Measurements from ENCODE around the gene ECPAS.

Gene ECPAS

GRCh38 chr9:111440226-111440625, 44.0 kb downstream of the ECPAS start:
- Histone ChIP-seq H3K9ac (ENCODE audit: low read length) (no peak overlapping the region), H3K27me3 (replicated peaks; ENCODE audit: control insufficient read depth, insufficient read depth, low read length) (no peaks in the 10 kb centered on the region), H3K4me1 (ENCODE audit: control insufficient read depth, insufficient read depth, low read length) (peaks cover 30% of the 10 kb centered on the region), H3K9me3 (ENCODE audit: control insufficient read depth, low read length) (no peaks in the 10 kb centered on the region), H3K4me3 (ENCODE audit: low read length) (no peak overlapping the region), H3K36me3 (ENCODE audit: control insufficient read depth, insufficient read depth, low read length, severe bottlenecking) (peaks cover 75% of the 10 kb centered on the region)
- DNase-seq (ENCODE audit: low read depth), result no peak

DNA sequence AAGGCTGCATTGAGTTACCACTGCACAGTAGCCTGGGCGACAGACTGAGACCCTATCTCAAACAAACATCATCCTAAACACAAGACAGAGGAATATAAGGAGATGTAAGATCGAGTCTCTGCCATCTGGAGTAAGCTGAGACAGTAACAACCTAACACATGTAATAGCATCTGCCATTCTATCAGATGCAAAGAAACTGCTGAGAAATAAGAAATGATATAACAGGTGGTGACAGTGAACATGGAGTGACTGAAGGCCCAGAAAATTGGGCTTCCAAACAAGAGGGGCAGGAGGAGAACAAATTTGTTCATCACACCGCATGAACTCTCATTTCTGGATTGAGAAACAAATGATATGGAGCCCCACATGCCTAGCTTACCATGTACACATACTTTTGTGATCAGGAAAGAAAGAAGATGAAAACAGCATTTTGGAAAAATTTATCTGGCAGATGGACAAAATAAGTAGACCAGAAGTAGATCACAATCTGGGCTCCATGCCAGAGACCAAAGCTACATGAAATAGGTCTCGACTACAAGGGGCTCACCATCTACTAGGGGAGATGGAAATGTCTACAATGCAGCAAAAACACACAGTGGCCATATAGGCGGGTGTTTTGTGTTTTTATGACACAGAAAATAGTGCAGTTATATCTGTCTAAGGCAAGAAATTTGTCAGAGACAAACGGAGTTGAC, 45.5 kb downstream of the ECPAS start:
- Histone ChIP-seq H3K4me1 (ENCODE audit: control insufficient read depth, insufficient read depth, low read length) (peaks cover 30% of the 10 kb centered on the region), H3K9ac (ENCODE audit: low read length) (no peak overlapping the region), H3K4me3 (ENCODE audit: low read length) (no peak overlapping the region), H3K9me3 (ENCODE audit: control insufficient read depth, low read length) (no peaks in the 10 kb centered on the region), H3K36me3 (ENCODE audit: control insufficient read depth, insufficient read depth, low read length, severe bottlenecking) (peaks cover 69% of the 10 kb centered on the region), H3K27me3 (replicated peaks; ENCODE audit: control insufficient read depth, insufficient read depth, low read length) (no peaks in the 10 kb centered on the region)
- peak; percentile 58 for DNase-seq (ENCODE audit: low read depth)

DNA sequence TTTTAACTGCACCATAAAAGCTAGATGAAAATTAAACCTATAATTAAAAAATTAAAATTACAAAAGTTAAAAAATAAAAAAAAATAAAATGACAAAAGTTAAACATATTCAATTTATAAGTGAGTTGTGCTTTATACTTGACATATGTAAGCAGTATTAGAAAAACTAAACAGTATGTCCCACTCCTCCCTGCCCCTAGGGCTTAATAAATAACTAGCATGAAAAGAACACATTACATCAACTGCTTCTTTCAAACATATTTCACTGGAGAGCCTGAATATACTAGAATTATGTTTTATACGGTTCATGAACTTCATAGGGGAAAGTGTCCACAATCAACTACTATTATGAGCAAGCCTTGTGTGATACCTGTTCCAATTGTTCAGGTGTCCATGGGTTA, 47.6 kb downstream of the ECPAS start:
- Histone ChIP-seq H3K36me3 (ENCODE audit: control insufficient read depth, insufficient read depth, low read length, severe bottlenecking) (peaks cover 69% of the 10 kb centered on the region), H3K27me3 (replicated peaks; ENCODE audit: control insufficient read depth, insufficient read depth, low read length) (no peaks in the 10 kb centered on the region), H3K4me3 (ENCODE audit: low read length) (no peak overlapping the region), H3K9me3 (ENCODE audit: control insufficient read depth, low read length) (no peaks in the 10 kb centered on the region), H3K4me1 (ENCODE audit: control insufficient read depth, insufficient read depth, low read length) (peaks cover 30% of the 10 kb centered on the region), H3K9ac (ENCODE audit: low read length) (no peak overlapping the region)
- DNase-seq (ENCODE audit: low read depth), result no peak

- peaks cover 77% of the 10 kb centered on the region for H3K36me3 ChIP-seq (ENCODE audit: control insufficient read depth, insufficient read depth, low read length, severe bottlenecking)
- H3K4me1 ChIP-seq (ENCODE audit: control insufficient read depth, insufficient read depth, low read length), result peaks cover 12% of the 10 kb centered on the region
- H3K27me3 ChIP-seq (replicated peaks; ENCODE audit: control insufficient read depth, insufficient read depth, low read length), result no peaks in the 10 kb centered on the region
- H3K9ac ChIP-seq (ENCODE audit: low read length), result no peak overlapping the region
- H3K9me3 ChIP-seq (ENCODE audit: control insufficient read depth, low read length), result no peaks in the 10 kb centered on the region
- no peak for DNase-seq (ENCODE audit: low read depth)
- no peak overlapping the region for H3K4me3 ChIP-seq (ENCODE audit: low read length)
Measured at GRCh38 chr9:111433082-111433481, 51.1 kb downstream of the ECPAS start.

DNA sequence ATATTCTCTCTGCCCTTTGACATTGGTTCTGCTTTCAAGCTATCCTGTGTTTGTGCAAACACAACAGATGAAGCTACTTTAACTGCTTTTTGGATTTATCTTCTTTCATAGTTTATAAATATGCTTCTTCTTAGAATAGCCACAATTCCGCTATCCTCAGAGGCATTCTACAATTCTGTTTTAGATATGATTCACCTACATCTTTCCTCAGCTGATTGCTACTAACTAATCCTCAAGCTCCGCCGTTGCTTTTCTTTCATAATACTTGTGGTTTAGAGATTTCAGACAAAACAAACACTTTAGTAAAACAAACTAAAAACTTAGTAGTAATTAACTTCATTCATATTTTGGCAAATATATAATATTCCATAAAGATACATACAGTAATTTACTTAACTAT, 52.5 kb downstream of the ECPAS start:
- no peak overlapping the region for H3K4me3 ChIP-seq (ENCODE audit: low read length)
- H3K4me1 ChIP-seq (ENCODE audit: control insufficient read depth, insufficient read depth, low read length), result peaks cover 19% of the 10 kb centered on the region
- H3K9ac ChIP-seq (ENCODE audit: low read length), result no peak overlapping the region
- H3K9me3 ChIP-seq (ENCODE audit: control insufficient read depth, low read length), result no peaks in the 10 kb centered on the region
- peak; percentile 68 for DNase-seq (ENCODE audit: low read depth)
- H3K27me3 ChIP-seq (replicated peaks; ENCODE audit: control insufficient read depth, insufficient read depth, low read length), result no peaks in the 10 kb centered on the region
- peaks cover 84% of the 10 kb centered on the region for H3K36me3 ChIP-seq (ENCODE audit: control insufficient read depth, insufficient read depth, low read length, severe bottlenecking)

- H3K4me1 ChIP-seq (ENCODE audit: control insufficient read depth, insufficient read depth, low read length), result peaks cover 13% of the 10 kb centered on the region
- no peak overlapping the region for H3K9ac ChIP-seq (ENCODE audit: low read length)
- no peak overlapping the region for H3K4me3 ChIP-seq (ENCODE audit: low read length)
- H3K36me3 ChIP-seq (ENCODE audit: control insufficient read depth, insufficient read depth, low read length, severe bottlenecking), result peaks cover 97% of the 10 kb centered on the region
- no peak for DNase-seq (ENCODE audit: low read depth)
- H3K9me3 ChIP-seq (ENCODE audit: control insufficient read depth, low read length), result no peaks in the 10 kb centered on the region
- H3K27me3 ChIP-seq (replicated peaks; ENCODE audit: control insufficient read depth, insufficient read depth, low read length), result no peaks in the 10 kb centered on the region
Measured at GRCh38 chr9:111429175-111429574, 55.0 kb downstream of the ECPAS start.

- no peak overlapping the region for H3K9ac ChIP-seq (ENCODE audit: low read length)
- no peak overlapping the region for H3K4me3 ChIP-seq (ENCODE audit: low read length)
- peaks cover 13% of the 10 kb centered on the region for H3K4me1 ChIP-seq (ENCODE audit: control insufficient read depth, insufficient read depth, low read length)
- H3K36me3 ChIP-seq (ENCODE audit: control insufficient read depth, insufficient read depth, low read length, severe bottlenecking), result peaks cover 98% of the 10 kb centered on the region
- DNase-seq (ENCODE audit: low read depth), result peak; percentile 50
- no peaks in the 10 kb centered on the region for H3K27me3 ChIP-seq (replicated peaks; ENCODE audit: control insufficient read depth, insufficient read depth, low read length)
- H3K9me3 ChIP-seq (ENCODE audit: control insufficient read depth, low read length), result no peaks in the 10 kb centered on the region
Measured at GRCh38 chr9:111427186-111427585, 57.0 kb downstream of the ECPAS start.

DNA sequence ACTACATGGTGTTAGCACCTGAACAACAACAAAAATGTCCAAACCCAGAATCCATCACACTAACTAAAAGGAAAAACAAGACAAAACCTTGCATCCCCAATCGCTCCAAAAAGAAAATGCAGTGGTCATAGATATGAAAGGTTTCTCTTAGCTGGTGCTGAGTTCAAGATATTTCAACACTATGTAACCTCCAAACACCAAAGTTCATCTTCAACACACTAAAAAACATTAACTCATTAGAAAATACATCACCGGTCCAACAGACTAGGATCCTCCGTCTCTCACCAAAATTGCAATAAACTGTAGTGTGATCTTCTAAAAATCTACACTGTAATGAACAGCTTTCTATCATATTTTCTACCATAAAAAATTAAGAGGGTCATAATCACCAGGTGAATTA, 60.8 kb downstream of the ECPAS start:
- no peak overlapping the region for H3K4me3 ChIP-seq (ENCODE audit: low read length)
- H3K36me3 ChIP-seq (ENCODE audit: control insufficient read depth, insufficient read depth, low read length, severe bottlenecking), result peaks cover 97% of the 10 kb centered on the region
- no peaks in the 10 kb centered on the region for H3K27me3 ChIP-seq (replicated peaks; ENCODE audit: control insufficient read depth, insufficient read depth, low read length)
- DNase-seq (ENCODE audit: low read depth), result no peak
- H3K9me3 ChIP-seq (ENCODE audit: control insufficient read depth, low read length), result no peaks in the 10 kb centered on the region
- H3K4me1 ChIP-seq (ENCODE audit: control insufficient read depth, insufficient read depth, low read length), result peaks cover 9% of the 10 kb centered on the region
- no peak overlapping the region for H3K9ac ChIP-seq (ENCODE audit: low read length)

GRCh38 chr9:111414406-111414805, 69.8 kb downstream of the ECPAS start:
- Histone ChIP-seq H3K9me3 (ENCODE audit: control insufficient read depth, low read length) (no peaks in the 10 kb centered on the region), H3K4me1 (ENCODE audit: control insufficient read depth, insufficient read depth, low read length) (no peaks in the 10 kb centered on the region), H3K27me3 (replicated peaks; ENCODE audit: control insufficient read depth, insufficient read depth, low read length) (no peaks in the 10 kb centered on the region), H3K9ac (ENCODE audit: low read length) (no peak overlapping the region), H3K4me3 (ENCODE audit: low read length) (no peak overlapping the region), H3K36me3 (ENCODE audit: control insufficient read depth, insufficient read depth, low read length, severe bottlenecking) (peaks cover 100% of the 10 kb centered on the region)
- DNase-seq (ENCODE audit: low read depth), result no peak

DNA sequence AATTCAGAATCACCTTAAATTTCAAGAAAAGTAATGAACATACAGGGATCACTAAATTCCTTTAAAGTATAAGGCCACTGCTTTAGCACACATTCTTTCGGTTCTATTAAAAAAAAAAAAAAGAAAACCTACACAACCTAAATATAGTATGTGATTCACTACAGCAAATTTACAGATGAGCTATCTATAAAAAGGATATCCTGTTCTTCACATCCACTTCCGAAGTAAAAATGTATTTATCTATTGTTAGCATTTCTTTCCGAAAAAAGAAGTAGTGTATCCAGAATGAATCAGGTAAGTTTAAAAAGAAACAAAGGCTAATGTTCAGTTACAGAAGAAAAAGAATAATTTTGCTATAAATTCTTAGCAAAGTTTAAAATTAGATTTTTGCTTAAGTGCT, 70.2 kb downstream of the ECPAS start:
- peaks cover 100% of the 10 kb centered on the region for H3K36me3 ChIP-seq (ENCODE audit: control insufficient read depth, insufficient read depth, low read length, severe bottlenecking)

DNA sequence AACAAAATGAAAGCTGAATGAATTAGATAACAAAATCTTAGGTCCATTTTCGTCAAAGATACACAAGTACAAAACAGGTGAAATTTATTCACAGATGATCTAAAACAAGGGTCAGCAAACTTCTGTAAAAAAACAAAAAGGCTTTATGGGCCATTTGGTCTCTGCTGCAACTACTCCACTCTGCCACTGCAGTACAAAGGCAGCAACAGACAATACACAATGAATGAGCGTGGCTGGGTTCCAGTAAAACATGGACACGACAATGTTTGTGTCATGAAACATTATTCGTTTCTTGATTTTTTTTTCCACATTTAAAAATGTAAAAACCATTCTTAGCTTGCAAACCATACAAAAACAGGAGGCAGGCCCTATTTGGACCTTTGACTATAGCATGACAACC, 71.9 kb downstream of the ECPAS start:
- Histone ChIP-seq H3K27me3 (replicated peaks; ENCODE audit: control insufficient read depth, insufficient read depth, low read length) (no peaks in the 10 kb centered on the region), H3K9me3 (ENCODE audit: control insufficient read depth, low read length) (no peaks in the 10 kb centered on the region), H3K36me3 (ENCODE audit: control insufficient read depth, insufficient read depth, low read length, severe bottlenecking) (peaks cover 100% of the 10 kb centered on the region), H3K9ac (ENCODE audit: low read length) (no peak overlapping the region), H3K4me3 (ENCODE audit: low read length) (no peak overlapping the region), H3K4me1 (ENCODE audit: control insufficient read depth, insufficient read depth, low read length) (no peaks in the 10 kb centered on the region)
- DNase-seq (ENCODE audit: low read depth), result no peak

More for the DNA sequence above, 70.2 kb downstream of the ECPAS start:
- no peaks in the 10 kb centered on the region for H3K9me3 ChIP-seq (ENCODE audit: control insufficient read depth, low read length)
- H3K4me1 ChIP-seq (ENCODE audit: control insufficient read depth, insufficient read depth, low read length), result no peaks in the 10 kb centered on the region
- DNase-seq (ENCODE audit: low read depth), result no peak
- no peak overlapping the region for H3K9ac ChIP-seq (ENCODE audit: low read length)
- no peak overlapping the region for H3K4me3 ChIP-seq (ENCODE audit: low read length)
- H3K27me3 ChIP-seq (replicated peaks; ENCODE audit: control insufficient read depth, insufficient read depth, low read length), result no peaks in the 10 kb centered on the region

GRCh38 chr9:111411266-111411665, 72.9 kb downstream of the ECPAS start:
- H3K9ac ChIP-seq (ENCODE audit: low read length), result no peak overlapping the region
- no peak overlapping the region for H3K4me3 ChIP-seq (ENCODE audit: low read length)
- H3K27me3 ChIP-seq (replicated peaks; ENCODE audit: control insufficient read depth, insufficient read depth, low read length), result no peaks in the 10 kb centered on the region
- H3K36me3 ChIP-seq (ENCODE audit: control insufficient read depth, insufficient read depth, low read length, severe bottlenecking), result peaks cover 100% of the 10 kb centered on the region
- H3K9me3 ChIP-seq (ENCODE audit: control insufficient read depth, low read length), result no peaks in the 10 kb centered on the region
- no peak for DNase-seq (ENCODE audit: low read depth)
- no peaks in the 10 kb centered on the region for H3K4me1 ChIP-seq (ENCODE audit: control insufficient read depth, insufficient read depth, low read length)

Data from adipocyte (in vitro differentiated cells).